K562 (cell line): ENCODE measurements around the gene SEC61G. TPM values are rescaled to one million over a fixed set of nuclear protein-coding genes. Genes with fewer than 3 reads are reported as not detected.

Source experiments
- ATAC-seq: fragments of 200-7000 bp; cut with Tn5 transposase; 3 replicates; pipeline ENCODE4 v1.9.1; 2020; ENCODE audit warnings: moderate library complexity
- BruUV-seq: library from RNA; stranded (reverse); fragments of 400-500 nt; replicated peaks from 2 replicates; lab custom pipeline; 2021; lab: Mats Ljungman, UMichigan
- CTCF ChIA-PET: fragments of 300-600 bp; formaldehyde crosslinking; extraction: SDS; loops from one replicate; lab custom pipeline; 2021; ENCODE audit warnings: low intra/inter-chr PET ratio; lab: Yijun Ruan, JAX
- POLR2A ChIA-PET: fragments of 300-600, 350-650 bp; sonication (Branson Sonifier 250); formaldehyde crosslinking; extraction: SDS; loops from one replicate; lab custom pipeline; 2021; ENCODE audit warnings: antibody characterized with exemption, inconsistent platforms; lab: Yijun Ruan, JAX
- DNase-seq, 4 experiments: peaks; one replicate each; pipeline versions ENCODE4 v3.0.0 to v3.0.0-alpha.2; 2011 to 2018; ENCODE audit warnings: low spot score in 3 of 4, mixed read lengths in 3 of 4; ENCODE audit errors: extremely low read depth in 1 of 4
- FAIRE-seq: peaks from 2 replicates; lab custom pipeline; 2011; peaks lifted over from hg19 to GRCh38; lab: Jason Lieb, UNC
- H2AFZ ChIP-seq: 2 replicates; pipeline ENCODE4 v1.6.0; 2011; ENCODE audit warnings: low read depth, low read length, control low read depth, inconsistent platforms
- H3K27ac ChIP-seq: fragments of 200-600 bp; 3 replicates; pipeline ENCODE4 v1.8.0; 2011; ENCODE audit warnings: low read depth, mild to moderate bottlenecking, control low read depth, inconsistent platforms, low read length, moderate library complexity, mixed read lengths; ENCODE audit errors: extremely low read depth
- H3K27me3 ChIP-seq, 2 experiments: fragments of 300-600 bp in 1 of 2; 2 replicates in 1 of 2; 3 replicates in 1 of 2; pipeline versions ENCODE4 v1.6.0 to v1.8.0; 2011; ENCODE audit warnings: inconsistent platforms in 2 of 2, low read length in 2 of 2, mild to moderate bottlenecking in 1 of 2, mixed read lengths in 1 of 2, moderate library complexity in 1 of 2; ENCODE audit not compliant: control insufficient read depth in 2 of 2, insufficient read depth in 2 of 2
- H3K36me3 ChIP-seq: fragments of 300-600 bp; 3 replicates; pipeline ENCODE4 v1.8.0; 2011; ENCODE audit warnings: mild to moderate bottlenecking, low read length, inconsistent platforms; ENCODE audit not compliant: control insufficient read depth, insufficient read depth
- H3K4me1 ChIP-seq, 2 experiments: fragments of 200-600 bp in 1 of 2; replicated peaks in 1 of 2; 2 replicates in 1 of 2; 3 replicates in 1 of 2; pipeline versions ENCODE4 v1.5.1 to v1.8.0; 2011; ENCODE audit warnings: inconsistent platforms in 2 of 2, low read length in 2 of 2, mild to moderate bottlenecking in 1 of 2, mixed read lengths in 1 of 2, moderate library complexity in 1 of 2; ENCODE audit not compliant: control insufficient read depth in 2 of 2, insufficient read depth in 2 of 2
- H3K4me2 ChIP-seq: 2 replicates; pipeline ENCODE4 v1.6.1; 2011; ENCODE audit warnings: low read length, control low read depth, inconsistent platforms, mixed read lengths; ENCODE audit not compliant: insufficient read depth
- H3K4me3 ChIP-seq: fragments of 200-600 bp; sonication (generic), shearing (Covaris generic); 2 replicates; pipeline ENCODE4 v1.5.1; 2016; ENCODE audit warnings: control low read depth, inconsistent platforms
- H3K79me2 ChIP-seq: fragments of 200-600 bp; 3 replicates; pipeline ENCODE4 v1.8.0; 2011; ENCODE audit warnings: low read length, inconsistent platforms; ENCODE audit not compliant: control insufficient read depth, insufficient read depth
- H3K9ac ChIP-seq, 2 experiments: 2 replicates each; pipeline versions ENCODE4 v1.6.0 to v1.6.1; 2011; ENCODE audit warnings: low read depth in 2 of 2, low read length in 2 of 2, control low read depth in 1 of 2, inconsistent platforms in 1 of 2, mild to moderate bottlenecking in 1 of 2, mixed read lengths in 1 of 2; ENCODE audit not compliant: insufficient read depth in 1 of 2
- H3K9me1 ChIP-seq: one replicate; pipeline ENCODE4 v1.6.0; 2011; ENCODE audit warnings: inconsistent platforms, mild to moderate bottlenecking, low read length, moderate library complexity; ENCODE audit not compliant: control insufficient read depth, insufficient read depth
- H3K9me3 ChIP-seq: replicated peaks from 2 replicates; pipeline ENCODE4 v1.5.1; 2011; ENCODE audit warnings: low read depth, low read length, inconsistent platforms; ENCODE audit not compliant: control insufficient read depth, insufficient read depth
- H4K20me1 ChIP-seq: replicated peaks from 2 replicates; pipeline ENCODE4 v1.6.1; 2011; ENCODE audit warnings: low read length, inconsistent platforms, mixed read lengths; ENCODE audit not compliant: control insufficient read depth, insufficient read depth
- CBFA2T3 ChIP-seq: fragments of 450-650 bp; IDR thresholded peaks from 2 replicates; pipeline ENCODE4 v1.6.1; 2017
- EHMT2 ChIP-seq: fragments of 450-650 bp; IDR thresholded peaks from 2 replicates; pipeline ENCODE4 v1.6.1; 2018; ENCODE audit warnings: antibody characterized with exemption
- NCOR1 ChIP-seq: fragments of 450-650 bp; IDR thresholded peaks from 2 replicates; pipeline ENCODE4 v1.6.1; 2016; ENCODE audit warnings: mild to moderate bottlenecking, moderate library complexity
- SP2 ChIP-seq: IDR thresholded peaks from 2 replicates; pipeline ENCODE4 v1.6.1; 2011; ENCODE audit warnings: mild to moderate bottlenecking, low read depth, low read length, moderate library complexity; ENCODE audit not compliant: poor library complexity, severe bottlenecking; ENCODE audit errors: extremely low read depth
- TCF3 ChIP-seq: sonication (generic); formaldehyde crosslinking; IDR thresholded peaks from 2 replicates; pipeline ENCODE4 v1.4.0; 2020; ENCODE audit warnings: mild to moderate bottlenecking, missing genetic modification reagents
- ZBTB5 ChIP-seq: fragments of 450-650 bp; IDR thresholded peaks from 2 replicates; pipeline ENCODE4 v1.6.1; 2017; ENCODE audit warnings: antibody characterized with exemption
- WGBS: fragments of 100-300 bp; shearing (Covaris generic); methylation state at CpG from one replicate; pipeline ENCODE4 v1.1.6; 2016; ENCODE audit warnings: low coverage, mixed read lengths; ENCODE audit not compliant: insufficient coverage; ENCODE audit errors: missing lambda C conversion rate; 5-methylcytosine and 5-hydroxymethylcytosine counted together
- in situ Hi-C: fragments of 300-500 bp; cut with MboI; formaldehyde crosslinking; loops from 4 replicates; pipeline ENCODE4 v1.15.0; 2018; ENCODE audit warnings: inconsistent platforms, mixed read lengths
- intact Hi-C: fragments of 100-400 bp; cut with micrococcal nuclease; formaldehyde crosslinking; loops from 2 replicates; pipeline ENCODE4 v1.14.2; 2022
- polyA plus RNA-seq, 8 experiments: library from polyadenylated mRNA; depleted of rRNA in 4 of 8; stranded (reverse) in 5 of 8; unstranded in 3 of 8; fragments of >200 nt; fragmentation: Nextera tagmentation in 2 of 8; fragmentation: Illumina TruSeq in 1 of 8; extraction: Ambion mirVana in 2 of 8; extraction: Trizol in 1 of 8; gene quantifications; 2 replicates each; pipeline versions ENCODE4 v1.2.1 to v1.2.3, GENCODE V29; 2011 to 2014; ENCODE audit warnings: inconsistent platforms in 1 of 8, missing spikeins in 1 of 8
- total RNA-seq, 7 experiments: library from RNA; depleted of rRNA in 6 of 7; stranded (reverse); fragments of >200 nt in 6 of 7; fragmentation: Illumina TruSeq in 2 of 7; extraction: Trizol in 2 of 7; gene quantifications; 2 replicates each; pipeline versions ENCODE4 v1.2.1 to v1.2.3, GENCODE V29; 2011 to 2021; ENCODE audit warnings: low replicate concordance in 1 of 7

SEC61G gene
- total and polyA plus RNA-seq, 9 of the 15 experiments (the other 6 are each of a cell fraction or from before 2014, with no cell fraction given): 138 to 565 (median 223) TPM

- peak; percentile 50; the same call in 2 of the 3 replicates for ATAC-seq
- no peak overlapping the region for H3K4me3 ChIP-seq
- DNase-seq: no peak
- BruUV-seq: no TSS peak
- no peaks in the 10 kb centered on the region for H3K36me3 ChIP-seq
- no peak overlapping the region for H2AFZ ChIP-seq
- H3K27me3 ChIP-seq: peaks cover 8 to 37% of the 10 kb centered on the region in 2 experiments
- intact Hi-C loops: no loop called here
- no peaks in the 10 kb centered on the region for H3K4me1 ChIP-seq
- no peak overlapping the region for H3K27ac ChIP-seq
- ChIA-PET POLR2A (no interaction called here), CTCF (interaction anchor here (0.7 kb wide), 1 partner anchor 37 kb away, joined by 4 read pairs; no protein-coding TSS in a partner anchor)
- in situ Hi-C loops: no loop called here
- no peak overlapping the region for H3K4me2 ChIP-seq
- no peak for TF ChIP-seq ZBTB5
- TF ChIP-seq SP2: no peak
- TF ChIP-seq TCF3 (CRISPR knock-in tag): peak; percentile 24; the same call in 1 of the 2 replicates
- TF ChIP-seq EHMT2: no peak
- peak; percentile 17; the same call in 1 of the 2 replicates for TF ChIP-seq CBFA2T3
- 0 out of 2 replicates have a peak, but pooled peaks have one; percentile 15 for TF ChIP-seq NCOR1
- no peaks in the 10 kb centered on the region for H3K9me1 ChIP-seq
- no peak for FAIRE-seq
- no peaks in the 10 kb centered on the region for H3K9me3 ChIP-seq
- no peaks in the 10 kb centered on the region for H4K20me1 ChIP-seq
- no peaks in the 10 kb centered on the region for H3K79me2 ChIP-seq
- 1% methylated on average over 8 of the region's 8 CpGs for WGBS
- no peak overlapping the region for H3K9ac ChIP-seq
These were observed 22.3 kb upstream of the SEC61G start for GRCh38 chr7:54781134-54781920.
